GM12892 (cell line): ENCODE measurements around the gene ATXN10.

ENCODE experiments used
- POLR2A ChIP-seq: IDR thresholded peaks from 2 replicates; pipeline ENCODE4 v1.6.1; 2011; ENCODE audit warnings: low read depth, low read length, control low read depth
- POLR2AphosphoS5 ChIP-seq: IDR thresholded peaks from 2 replicates; pipeline ENCODE4 v1.6.1; 2011; ENCODE audit warnings: low read depth, low read length, control low read depth
- TAF1 ChIP-seq: IDR thresholded peaks from 2 replicates; pipeline ENCODE4 v1.6.1; 2011; ENCODE audit warnings: low read depth, mild to moderate bottlenecking, control low read depth, low read length, borderline replicate concordance

GRCh38 chr22:45890351-45890635 lies 218.7 kb downstream of the ATXN10 start:
- no peak for TF ChIP-seq TAF1
- no peak for TF ChIP-seq POLR2A
- no peak for TF ChIP-seq POLR2AphosphoS5
